SK-MEL-5 (cell line): Measurements from ENCODE around the gene NHERF2. TPM values are rescaled to one million over a fixed set of nuclear protein-coding genes. Genes with fewer than 3 reads are reported as not detected.
A peak's percentile ranks its signal among the peaks of the same experiment; 100 is the strongest.

Source experiments
- DNase-seq: peaks from one replicate; pipeline ENCODE4 v3.0.0-alpha.2; 2016; ENCODE audit warnings: low read depth, low spot score
- in situ Hi-C: cut with HindIII; loops from 2 replicates; pipeline ENCODE4 v1.10.0; 2016; ENCODE audit warnings: low sequenced_read_pairs, high pct_unique_total_duplicates, low pct_unique_long_range_greater_than_20kb
- total RNA-seq: library from RNA; depleted of rRNA; stranded (reverse); fragments of >200 nt; shearing (Covaris generic); gene quantifications from 2 replicates; pipeline ENCODE4 v1.2.3, GENCODE V29; 2014

The NHERF2 gene
- total RNA-seq, 1 experiment from 2014 or later = 9.3 TPM

DNA sequence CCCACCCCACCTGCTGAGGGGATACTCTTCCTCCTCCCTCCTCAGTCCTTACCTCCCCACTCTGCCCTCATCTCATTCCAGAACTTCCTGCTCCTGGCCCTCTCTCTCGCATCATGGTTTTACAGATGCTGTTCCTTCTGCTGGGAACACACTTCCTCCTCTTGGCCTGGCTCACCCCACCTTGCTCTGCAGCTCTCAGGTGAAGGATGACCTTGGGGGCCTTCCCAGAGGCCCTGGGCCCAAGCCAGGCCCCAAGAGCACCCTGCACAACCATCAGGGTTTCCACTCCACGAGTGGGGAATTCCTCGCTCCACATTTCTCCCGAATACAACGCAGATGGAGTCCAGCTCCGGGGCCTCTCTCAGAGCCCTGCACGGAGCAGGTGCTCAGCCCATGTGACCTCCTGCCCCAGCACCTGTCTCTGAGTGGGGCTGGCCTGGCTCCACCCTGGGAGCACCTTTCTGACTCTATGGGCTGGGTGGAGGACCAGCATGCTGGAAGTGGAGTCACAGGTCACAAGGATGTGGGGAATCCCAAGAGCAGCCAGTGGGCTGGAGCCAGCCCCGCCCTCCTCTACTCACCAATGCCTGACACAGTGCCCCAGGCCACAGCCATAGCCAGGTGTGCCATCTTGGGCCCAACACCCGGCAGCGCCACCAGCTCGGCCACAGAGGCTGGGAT, 16.4 kb downstream of the NHERF2 start:
- no peak for DNase-seq
- in situ Hi-C loops = no loop called here

GRCh38 chr16:2043667-2044451, 17.2 kb downstream of the NHERF2 start:
- no peak for DNase-seq
- in situ Hi-C loops = no loop called here

DNA sequence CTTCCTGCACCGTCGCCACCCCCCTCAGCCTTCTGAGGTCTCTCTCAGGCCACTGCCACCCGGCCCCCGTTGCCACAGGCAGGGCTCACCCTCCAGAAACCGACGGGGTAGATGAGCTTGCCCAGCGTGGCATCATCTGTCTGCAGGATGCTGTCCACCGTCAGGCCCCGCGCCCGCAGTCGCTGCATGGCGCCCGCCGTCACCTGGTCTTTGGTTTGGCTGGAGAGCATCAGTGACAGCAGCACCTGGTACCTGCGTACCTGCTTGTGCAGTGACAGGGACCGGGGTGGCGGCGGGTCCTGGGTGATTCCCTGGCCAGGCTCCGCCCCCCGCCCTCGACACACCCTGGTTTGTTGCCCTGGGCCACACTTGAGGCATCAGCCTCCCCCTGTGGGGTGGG, 17.8 kb downstream of the NHERF2 start:
- in situ Hi-C loops = no loop called here

GRCh38 chr16:2045965-2046892, 19.5 kb downstream of the NHERF2 start:
- in situ Hi-C loops = no loop called here
- DNase-seq = no peak

More for the DNA sequence above, 17.8 kb downstream of the NHERF2 start:
- DNase-seq = no peak

- DNase-seq = no peak
- in situ Hi-C loops = no loop called here
Observed at GRCh38 chr16:2046893-2047329, 20.2 kb downstream of the NHERF2 start.

- in situ Hi-C loops = no loop called here
- DNase-seq = peak; percentile 93
Observed at GRCh38 chr16:2047330-2048115, 20.8 kb downstream of the NHERF2 start, which contains the start of the genes NTHL1 and TSC2. Gene NTHL1, minus strand, starts transcription at chr16:2047834. Its CDS starts 11 bp downstream, at chr16:2047823. Gene TSC2, plus strand, starts transcription at chr16:2047985. Its CDS starts 631 bp downstream, at chr16:2048616.

GRCh38 chr16:2048116-2048543, 21.4 kb downstream of the NHERF2 start:
- DNase-seq = no peak
- in situ Hi-C loops = no loop called here

DNA sequence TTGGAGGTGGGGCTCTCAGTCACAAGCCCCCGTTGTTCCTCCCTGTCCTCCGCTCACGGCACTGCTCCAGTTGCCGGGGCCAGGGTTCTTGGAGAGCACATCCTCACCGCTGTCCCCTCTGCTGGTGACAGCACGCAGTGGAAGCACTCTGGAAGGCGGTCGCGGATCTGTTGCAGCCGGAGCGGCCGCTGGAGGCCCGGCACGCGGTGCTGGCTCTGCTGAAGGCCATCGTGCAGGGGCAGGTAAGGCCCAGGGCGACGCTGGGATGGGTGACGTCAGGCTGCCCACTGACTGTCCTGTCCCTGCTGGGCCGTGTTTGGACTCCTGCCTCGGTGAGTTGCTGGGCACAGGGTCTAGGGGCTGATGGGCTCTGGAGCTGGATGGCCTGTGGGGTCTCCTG, 26.5 kb downstream of the NHERF2 start:
- in situ Hi-C loops = no loop called here
- DNase-seq = no peak

- no peak for DNase-seq
- in situ Hi-C loops = no loop called here
Observed at GRCh38 chr16:2053897-2054296, 27.2 kb downstream of the NHERF2 start.

DNA sequence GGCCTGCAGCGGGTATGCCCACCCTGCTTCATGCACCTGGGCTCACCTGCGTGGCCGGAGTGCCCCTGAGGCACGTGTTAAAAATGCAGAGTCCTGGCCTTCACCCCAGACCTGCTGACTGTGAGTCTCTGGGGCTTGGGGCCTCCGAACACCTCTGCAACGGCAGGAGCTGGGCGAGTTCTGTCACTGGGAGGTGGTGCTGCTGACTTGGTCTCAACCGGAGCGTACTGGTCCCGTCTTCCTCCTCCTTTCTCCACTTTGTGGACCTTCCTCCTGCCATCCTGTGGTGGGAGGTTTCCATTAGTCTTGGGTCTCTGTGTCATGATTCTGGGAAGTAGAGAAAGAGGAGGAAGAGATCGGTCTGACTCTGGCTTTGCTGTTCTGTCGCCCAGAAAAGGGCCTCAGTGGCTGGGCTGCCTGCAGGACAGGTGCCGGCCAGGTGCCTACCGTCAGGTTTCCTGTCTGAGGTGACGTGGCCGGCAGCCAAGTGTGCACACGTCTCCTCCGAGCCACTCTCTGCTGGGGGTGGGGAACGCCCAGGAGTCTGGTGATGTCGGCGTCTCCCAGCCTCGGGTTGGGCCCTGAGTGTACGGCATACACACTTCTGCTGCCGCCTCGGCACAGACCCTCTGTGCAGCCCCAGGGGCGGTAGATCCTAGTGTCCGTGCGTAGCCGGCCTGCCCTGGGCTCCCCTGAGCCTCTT, 28.0 kb downstream of the NHERF2 start:
- in situ Hi-C loops = no loop called here
- DNase-seq = no peak

- peak; percentile 16 for DNase-seq
- in situ Hi-C loops = no loop called here
Observed at GRCh38 chr16:2056077-2056476, 29.4 kb downstream of the NHERF2 start.

- DNase-seq = peak; percentile 20
- in situ Hi-C loops = no loop called here
Observed at GRCh38 chr16:2056681-2057407, 30.1 kb downstream of the NHERF2 start.

GRCh38 chr16:2057438-2057837, 30.7 kb downstream of the NHERF2 start:
- in situ Hi-C loops = no loop called here

DNA sequence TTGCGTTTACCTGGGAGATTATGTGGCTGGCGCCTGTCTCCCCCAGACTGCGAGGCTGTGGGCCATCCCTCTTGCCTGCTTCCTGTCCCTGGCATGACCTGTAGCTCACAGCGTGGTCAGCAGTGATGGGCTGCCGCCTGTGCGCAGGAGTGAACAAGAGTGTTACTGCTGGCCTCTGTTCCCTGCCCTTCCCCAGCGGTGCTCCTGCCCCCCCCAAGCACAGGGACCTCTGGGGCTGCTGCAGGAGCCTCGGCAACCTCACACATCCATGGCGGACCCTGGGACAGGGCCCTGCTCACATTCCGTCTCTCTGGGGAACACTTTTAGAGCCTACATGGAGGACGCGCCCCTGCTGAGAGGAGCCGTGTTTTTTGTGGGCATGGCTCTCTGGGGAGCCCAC, 31.7 kb downstream of the NHERF2 start:
- DNase-seq = no peak
- in situ Hi-C loops = no loop called here

More at GRCh38 chr16:2057438-2057837, 30.7 kb downstream of the NHERF2 start:
- no peak for DNase-seq

DNA sequence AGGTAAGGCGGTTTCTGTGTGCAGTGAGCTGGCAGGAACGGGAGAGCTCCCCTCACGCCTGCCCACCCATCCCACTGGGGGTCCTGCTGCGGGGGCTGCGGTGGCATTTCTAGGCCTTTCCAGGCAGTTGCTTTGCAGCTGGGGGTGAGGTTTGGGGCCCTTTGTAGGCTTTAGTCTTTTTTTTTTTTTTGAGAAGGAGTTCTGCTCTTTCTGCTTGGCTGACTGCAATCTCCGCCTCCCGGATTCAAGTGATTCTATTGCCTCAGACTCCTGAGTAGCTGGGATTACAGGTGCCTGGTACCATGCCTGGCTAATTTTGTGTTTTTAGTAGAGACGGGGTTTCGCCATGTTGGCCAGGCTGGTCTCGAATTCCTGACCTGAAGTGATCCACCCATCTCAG, 32.2 kb downstream of the NHERF2 start:
- in situ Hi-C loops = no loop called here
- no peak for DNase-seq

DNA sequence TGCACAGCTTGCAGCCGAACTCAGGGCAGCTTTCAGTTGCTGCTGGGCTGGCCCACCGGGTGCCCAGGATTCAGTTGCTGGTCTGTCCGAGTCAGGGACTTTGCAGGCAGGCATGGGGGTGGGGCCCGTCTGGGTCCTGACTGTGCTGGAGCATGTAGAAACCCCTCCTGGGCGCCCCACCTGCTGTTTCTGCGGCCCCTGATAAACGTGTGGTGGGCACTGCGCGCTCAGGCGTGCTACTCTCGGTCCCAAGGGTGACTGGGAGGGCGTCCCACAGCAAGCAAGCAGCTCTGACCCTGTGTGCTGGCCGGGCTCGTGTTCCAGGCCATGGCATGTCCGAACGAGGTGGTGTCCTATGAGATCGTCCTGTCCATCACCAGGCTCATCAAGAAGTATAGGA, 33.6 kb downstream of the NHERF2 start:
- in situ Hi-C loops = no loop called here
- no peak for DNase-seq
